IPS DF 6.9 (cell line): ENCODE data around the gene PHF2.

Experiments used
- DNase-seq: peaks from one replicate; pipeline ENCODE4 v3.0.0-alpha.2; 2013; ENCODE audit warnings: low read depth, low spot score
- H3K27ac ChIP-seq: one replicate; pipeline ENCODE4 v1.5.1; 2013; ENCODE audit warnings: low read length, control low read depth
- H3K27me3 ChIP-seq: 2 replicates; pipeline ENCODE4 v1.6.1; 2013; ENCODE audit warnings: mild to moderate bottlenecking, low read length; ENCODE audit not compliant: control insufficient read depth, insufficient read depth
- H3K36me3 ChIP-seq: 2 replicates; pipeline ENCODE4 v1.6.1; 2013; ENCODE audit warnings: low read length; ENCODE audit not compliant: control insufficient read depth, insufficient read depth
- H3K4me1 ChIP-seq: 2 replicates; pipeline ENCODE4 v1.6.1; 2013; ENCODE audit warnings: low read length; ENCODE audit not compliant: control insufficient read depth, insufficient read depth
- H3K4me3 ChIP-seq: 2 replicates; pipeline ENCODE4 v1.5.1; 2013; ENCODE audit warnings: mild to moderate bottlenecking, low read length
- H3K9me3 ChIP-seq: 2 replicates; pipeline ENCODE4 v1.6.1; 2013; ENCODE audit warnings: low read length, inconsistent platforms; ENCODE audit not compliant: control insufficient read depth, insufficient read depth
- WGBS: extraction: QIAGEN DNeasy Blood & Tissue Kit; methylation state at CpG from one replicate; pipeline ENCODE4 v1.1.7; 2013; ENCODE audit warnings: mixed read lengths, missing lambda C conversion rate; ENCODE audit not compliant: insufficient read length, insufficient coverage; 5-methylcytosine and 5-hydroxymethylcytosine counted together

Gene PHF2

GRCh38 chr9:93576258-93577077 is at the start of gene PHF2:
Gene PHF2 (plus strand): TSS chr9:93576584. CDS start chr9:93576774, 190 bp downstream.
- peaks cover 6% of the 10 kb centered on the region for H3K4me1 ChIP-seq
- no peak within 1 kb of the TSS for H3K27ac ChIP-seq
- no peak for DNase-seq

GRCh38 chr9:93531374-93531773 is 45.0 kb upstream of the PHF2 start:
- Histone ChIP-seq H3K4me1 (no peaks in the 10 kb centered on the region), H3K27me3 (no peaks in the 10 kb centered on the region), H3K9me3 (no peaks in the 10 kb centered on the region), H3K27ac (no peak overlapping the region), H3K4me3 (no peak overlapping the region), H3K36me3 (peaks cover 11% of the 10 kb centered on the region)
- no CpG with 5 or more reads among the region's 3 CpGs for WGBS
- DNase-seq: no peak

More at GRCh38 chr9:93576258-93577077, at the start of gene PHF2:
- no CpG with 5 or more reads among the region's 140 CpGs for WGBS
- Histone ChIP-seq H3K4me3 (peak within 1 kb of the TSS; percentile 97; the same call in 1 of the 2 replicates), H3K36me3 (no peaks in the 10 kb centered on the region), H3K27me3 (no peaks in the 10 kb centered on the region), H3K9me3 (no peaks in the 10 kb centered on the region)

GRCh38 chr9:93532141-93532540 is 44.2 kb upstream of the PHF2 start:
- no peak for DNase-seq
- Histone ChIP-seq H3K4me1 (no peaks in the 10 kb centered on the region), H3K27me3 (no peaks in the 10 kb centered on the region), H3K9me3 (no peaks in the 10 kb centered on the region), H3K36me3 (peaks cover 11% of the 10 kb centered on the region), H3K27ac (no peak overlapping the region), H3K4me3 (no peak overlapping the region)
- no CpG with 5 or more reads among the region's 8 CpGs for WGBS

- no CpG with 5 or more reads among the region's 8 CpGs for WGBS
- Histone ChIP-seq H3K27me3 (no peaks in the 10 kb centered on the region), H3K9me3 (no peaks in the 10 kb centered on the region), H3K4me1 (no peaks in the 10 kb centered on the region), H3K36me3 (peaks cover 9% of the 10 kb centered on the region), H3K4me3 (no peak overlapping the region), H3K27ac (no peak overlapping the region)
- no peak for DNase-seq
Observed at GRCh38 chr9:93533863-93534262, 42.5 kb upstream of the PHF2 start.

- Histone ChIP-seq H3K4me3 (no peak overlapping the region), H3K27me3 (no peaks in the 10 kb centered on the region), H3K36me3 (0 out of 2 replicates have a peak, but pooled peaks cover 3% of the 10 kb centered on the region), H3K4me1 (no peaks in the 10 kb centered on the region), H3K9me3 (no peaks in the 10 kb centered on the region), H3K27ac (no peak overlapping the region)
- no CpG with 5 or more reads among the region's 4 CpGs for WGBS
- no peak for DNase-seq
Observed at GRCh38 chr9:93536167-93536566, 40.2 kb upstream of the PHF2 start.

GRCh38 chr9:93536874-93537273 is 39.5 kb upstream of the PHF2 start:
- H3K36me3 ChIP-seq: 0 out of 2 replicates have a peak, but pooled peaks cover 3% of the 10 kb centered on the region

GRCh38 chr9:93540305-93540704 is 36.1 kb upstream of the PHF2 start:
- Histone ChIP-seq H3K9me3 (no peaks in the 10 kb centered on the region), H3K27ac (no peak overlapping the region), H3K4me3 (no peak overlapping the region), H3K4me1 (no peaks in the 10 kb centered on the region), H3K27me3 (no peaks in the 10 kb centered on the region), H3K36me3 (peaks cover 2% of the 10 kb centered on the region; the same call in 1 of the 2 replicates)
- DNase-seq: no peak
- no CpG with 5 or more reads among the region's 8 CpGs for WGBS

More at GRCh38 chr9:93536874-93537273, 39.5 kb upstream of the PHF2 start:
- Histone ChIP-seq H3K4me1 (no peaks in the 10 kb centered on the region), H3K9me3 (no peaks in the 10 kb centered on the region), H3K27me3 (no peaks in the 10 kb centered on the region), H3K27ac (no peak overlapping the region), H3K4me3 (no peak overlapping the region)
- DNase-seq: no peak
- no CpG with 5 or more reads among the region's 9 CpGs for WGBS

- 100% methylated on average over 1 of the region's 4 CpGs for WGBS
Observed at GRCh38 chr9:93541005-93541404, 35.4 kb upstream of the PHF2 start.

GRCh38 chr9:93541581-93542349 is 34.6 kb upstream of the PHF2 start:
- WGBS: no CpG with 5 or more reads among the region's 8 CpGs
- Histone ChIP-seq H3K4me1 (no peaks in the 10 kb centered on the region), H3K9me3 (no peaks in the 10 kb centered on the region), H3K36me3 (peaks cover 2% of the 10 kb centered on the region; the same call in 1 of the 2 replicates), H3K27ac (no peak overlapping the region), H3K4me3 (no peak overlapping the region), H3K27me3 (no peaks in the 10 kb centered on the region)
- no peak for DNase-seq

More at GRCh38 chr9:93541005-93541404, 35.4 kb upstream of the PHF2 start:
- no peak overlapping the region for H3K27ac ChIP-seq
- DNase-seq: no peak
- no peaks in the 10 kb centered on the region for H3K27me3 ChIP-seq
- H3K4me3 ChIP-seq: no peak overlapping the region
- peaks cover 2% of the 10 kb centered on the region; the same call in 1 of the 2 replicates for H3K36me3 ChIP-seq
- no peaks in the 10 kb centered on the region for H3K9me3 ChIP-seq
- no peaks in the 10 kb centered on the region for H3K4me1 ChIP-seq

GRCh38 chr9:93543117-93543516 is 33.3 kb upstream of the PHF2 start:
- DNase-seq: no peak
- Histone ChIP-seq H3K27me3 (no peaks in the 10 kb centered on the region), H3K4me3 (no peak overlapping the region), H3K27ac (no peak overlapping the region), H3K36me3 (peaks cover 2% of the 10 kb centered on the region; the same call in 1 of the 2 replicates), H3K4me1 (no peaks in the 10 kb centered on the region), H3K9me3 (no peaks in the 10 kb centered on the region)
- no CpG with 5 or more reads among the region's 9 CpGs for whole genome bisulfite sequencing
